Measurements from ENCODE around the gene EFHB. TPM values are rescaled to one million over a fixed set of nuclear protein-coding genes. Genes with fewer than 3 reads are reported as not detected.
"Not testable (repeated sequence)": the region's sequence is repeated elsewhere in the genome, so short reads cannot be mapped to it uniquely, and the experiment has no call there.

The EFHB gene
- total RNA-seq, 4 donors from 2014 or later, result not detected

DNA sequence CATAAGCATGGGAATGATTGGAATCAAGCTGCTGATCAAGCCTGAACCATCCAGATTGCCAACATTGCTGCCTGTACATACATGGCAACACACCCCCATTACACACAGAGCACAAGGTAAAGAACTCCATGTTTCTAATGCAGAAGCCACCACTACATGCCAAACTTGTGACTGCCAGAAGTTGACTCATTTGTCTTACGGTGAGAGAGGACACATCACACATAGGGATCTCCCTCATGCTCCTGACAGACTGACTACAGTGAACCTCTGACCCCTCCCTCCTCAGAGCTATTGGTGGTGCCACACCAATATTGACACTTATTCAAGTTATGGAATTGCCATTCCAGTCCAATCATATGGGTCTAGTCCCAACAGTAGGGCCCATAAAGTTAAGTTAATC, 42.3 kb downstream of the EFHB start:
- no peak for ATAC-seq

DNA sequence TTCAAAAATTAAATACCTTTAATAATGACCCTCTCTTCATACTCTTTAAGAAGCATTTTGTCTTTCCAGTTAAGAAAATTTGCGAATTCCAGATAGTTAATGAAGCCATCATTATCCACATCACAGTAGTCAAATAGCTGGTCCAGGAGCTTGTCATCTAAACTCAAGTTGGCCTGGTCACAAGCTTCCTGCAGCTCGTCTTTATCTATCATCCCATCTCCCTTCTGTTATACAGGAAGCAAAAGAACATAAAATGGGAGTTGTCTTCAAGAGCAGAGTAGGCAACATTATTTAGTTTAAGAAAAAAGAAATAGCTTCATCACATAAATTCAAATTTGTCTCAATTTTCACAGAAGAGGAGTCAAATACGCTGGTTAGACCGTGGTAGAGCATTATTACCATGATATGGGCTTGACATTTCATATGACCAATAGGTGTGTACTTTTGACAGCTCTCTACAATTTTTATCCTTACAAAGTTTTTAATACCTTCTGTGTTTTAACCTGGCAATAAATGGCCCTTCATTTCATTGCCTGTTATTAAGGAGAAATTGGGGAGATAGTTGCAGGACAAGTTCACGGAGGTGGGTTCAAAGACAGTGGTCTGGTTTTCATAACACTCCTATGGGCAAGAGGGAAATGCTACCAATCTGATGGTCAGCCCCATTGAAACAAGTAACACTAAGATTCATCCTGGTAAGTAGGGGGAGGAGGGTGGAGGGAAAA, 45.4 kb downstream of the EFHB start:
- no peaks in the 10 kb centered on the region for H3K36me3 ChIP-seq
- intact Hi-C loops (cut with DNase I; ENCODE audit: low total_unique reads), result loop anchor here (5.0 kb wide), 1 partner anchor 154 kb away; the partner anchor contains the start of gene KAT2B
- no peak for DNase-seq
- H3K4me3 ChIP-seq, result peak overlapping the region in 1 of 4 donors; percentile 30
- in situ Hi-C loops (cut with MboI; ENCODE audit: low sequenced_read_pairs in 4 of 4), result no loop called here
- no peaks in the 10 kb centered on the region for H3K27me3 ChIP-seq
- no peak for ATAC-seq
- H3K4me1 ChIP-seq, result no peaks in the 10 kb centered on the region
- H3K9me3 ChIP-seq, result no peaks in the 10 kb centered on the region
- TF ChIP-seq POLR2A (IDR thresholded peaks at IDR 0.05), result no peak
- TF ChIP-seq, protein P1, sequence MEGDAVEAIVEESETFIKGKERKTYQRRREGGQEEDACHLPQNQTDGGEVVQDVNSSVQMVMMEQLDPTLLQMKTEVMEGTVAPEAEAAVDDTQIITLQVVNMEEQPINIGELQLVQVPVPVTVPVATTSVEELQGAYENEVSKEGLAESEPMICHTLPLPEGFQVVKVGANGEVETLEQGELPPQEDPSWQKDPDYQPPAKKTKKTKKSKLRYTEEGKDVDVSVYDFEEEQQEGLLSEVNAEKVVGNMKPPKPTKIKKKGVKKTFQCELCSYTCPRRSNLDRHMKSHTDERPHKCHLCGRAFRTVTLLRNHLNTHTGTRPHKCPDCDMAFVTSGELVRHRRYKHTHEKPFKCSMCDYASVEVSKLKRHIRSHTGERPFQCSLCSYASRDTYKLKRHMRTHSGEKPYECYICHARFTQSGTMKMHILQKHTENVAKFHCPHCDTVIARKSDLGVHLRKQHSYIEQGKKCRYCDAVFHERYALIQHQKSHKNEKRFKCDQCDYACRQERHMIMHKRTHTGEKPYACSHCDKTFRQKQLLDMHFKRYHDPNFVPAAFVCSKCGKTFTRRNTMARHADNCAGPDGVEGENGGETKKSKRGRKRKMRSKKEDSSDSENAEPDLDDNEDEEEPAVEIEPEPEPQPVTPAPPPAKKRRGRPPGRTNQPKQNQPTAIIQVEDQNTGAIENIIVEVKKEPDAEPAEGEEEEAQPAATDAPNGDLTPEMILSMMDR (IDR thresholded peaks at IDR 0.05 in 4 of 5, conservative IDR thresholded peaks at IDR 0.05 in 1 of 5), result no peak
- H3K27ac ChIP-seq, result peak overlapping the region in 3 of 4 donors; percentile 17 to 50 (median 30)

More for the DNA sequence above, 42.3 kb downstream of the EFHB start:
- DNase-seq, result no peak
- Histone ChIP-seq H3K36me3 (no peaks in the 10 kb centered on the region), H3K9me3 (no peaks in the 10 kb centered on the region), H3K27ac (no peak overlapping the region), H3K4me3 (no peak overlapping the region), H3K4me1 (no peaks in the 10 kb centered on the region), H3K27me3 (no peaks in the 10 kb centered on the region)
- in situ Hi-C loops (cut with MboI; ENCODE audit: low sequenced_read_pairs in 4 of 4), result no loop called here
- intact Hi-C loops (cut with DNase I; ENCODE audit: low total_unique reads), result no loop called here
- TF ChIP-seq, protein P1 (IDR thresholded peaks at IDR 0.05 in 4 of 5, conservative IDR thresholded peaks at IDR 0.05 in 1 of 5), result no peak
- no peak for TF ChIP-seq POLR2A (IDR thresholded peaks at IDR 0.05)

DNA sequence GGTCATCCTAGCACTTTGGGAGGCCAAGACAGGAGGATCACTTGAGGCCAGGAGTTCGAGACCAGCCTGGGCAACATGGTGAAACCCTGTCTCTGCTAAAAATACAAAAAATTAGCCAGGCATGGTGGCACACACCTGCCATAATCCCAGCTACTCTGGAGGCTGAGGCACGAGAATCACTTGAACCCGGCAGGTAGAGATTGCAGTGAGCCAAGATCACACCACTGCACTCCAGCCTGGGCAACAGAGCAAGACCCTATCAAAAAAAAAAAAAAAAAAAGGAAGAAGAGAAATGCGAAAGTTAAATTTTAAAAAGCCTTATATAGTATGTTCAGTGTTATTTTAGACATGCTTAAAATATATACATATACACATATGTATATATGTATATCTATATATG, 46.9 kb downstream of the EFHB start:
- in situ Hi-C loops (cut with MboI; ENCODE audit: low sequenced_read_pairs in 4 of 4), result not testable (repeated sequence)

DNA sequence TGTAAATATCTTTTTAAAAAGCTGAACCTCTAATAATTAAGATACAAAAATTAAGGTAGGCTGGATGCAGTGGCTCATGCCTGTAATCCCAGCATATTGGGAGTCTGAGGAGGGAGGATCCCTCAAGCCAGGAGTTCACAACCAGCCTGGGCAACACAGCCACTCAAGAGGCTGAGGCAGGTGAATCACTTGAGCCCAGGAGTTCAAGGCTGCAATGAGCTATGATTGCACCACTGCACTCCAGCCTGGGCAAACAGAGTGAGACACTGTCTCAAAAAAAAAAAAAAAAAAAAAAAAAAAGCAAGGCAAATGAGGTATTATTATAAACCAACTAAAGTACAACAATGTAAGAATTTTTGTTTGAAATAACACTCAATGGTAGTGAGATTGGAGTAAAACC, 47.6 kb downstream of the EFHB start:
- H3K27me3 ChIP-seq, result no peaks in the 10 kb centered on the region
- no peak overlapping the region for H3K4me3 ChIP-seq
- intact Hi-C loops (cut with DNase I; ENCODE audit: low total_unique reads), result loop anchor here (5.0 kb wide), 1 partner anchor 156 kb away; the partner anchor contains the start of gene KAT2B
- H3K36me3 ChIP-seq, result no peaks in the 10 kb centered on the region
- H3K9me3 ChIP-seq, result no peaks in the 10 kb centered on the region
- in situ Hi-C loops (cut with MboI; ENCODE audit: low sequenced_read_pairs in 4 of 4), result no loop called here
- H3K27ac ChIP-seq, result no peak overlapping the region
- ATAC-seq (no peak), DNase-seq (no peak)
- TF ChIP-seq, protein P1 (IDR thresholded peaks at IDR 0.05 in 4 of 5, conservative IDR thresholded peaks at IDR 0.05 in 1 of 5), result no peak
- TF ChIP-seq POLR2A (IDR thresholded peaks at IDR 0.05), result no peak
- no peaks in the 10 kb centered on the region for H3K4me1 ChIP-seq

More for the DNA sequence above, 46.9 kb downstream of the EFHB start:
- H3K9me3 ChIP-seq, H3K4me1 ChIP-seq, H3K27me3 ChIP-seq, H3K36me3 ChIP-seq, ATAC-seq, H3K4me3 ChIP-seq, DNase-seq, H3K27ac ChIP-seq: not testable (repeated sequence)
- intact Hi-C loops (cut with DNase I; ENCODE audit: low total_unique reads), result loop anchor here (5.0 kb wide), 1 partner anchor 155 kb away; the partner anchor contains the start of gene KAT2B

DNA sequence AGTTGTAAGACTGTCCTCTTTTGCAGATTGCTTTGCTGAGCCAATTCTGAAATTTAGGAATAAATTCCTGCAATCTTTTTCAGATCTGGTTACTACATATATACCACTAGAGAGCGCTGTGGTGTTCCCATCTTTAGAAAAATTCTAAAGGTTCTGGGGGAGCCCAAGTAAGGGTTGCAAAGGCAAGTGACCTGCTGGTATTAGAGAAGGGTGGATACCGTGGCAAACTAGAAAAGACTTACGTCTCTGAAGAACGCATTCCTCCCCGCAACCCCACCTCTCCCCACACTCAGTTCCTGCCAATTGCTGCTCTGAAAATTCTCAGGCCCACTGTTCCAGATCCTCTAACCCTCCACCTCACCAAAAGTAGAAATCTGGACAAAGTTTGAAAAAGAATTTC, 48.5 kb downstream of the EFHB start:
- H3K9me3 ChIP-seq, result no peaks in the 10 kb centered on the region
- intact Hi-C loops (cut with DNase I; ENCODE audit: low total_unique reads) (loop anchor here (5.0 kb wide), 1 partner anchor 157 kb away; the partner anchor contains the start of gene KAT2B), in situ Hi-C loops (cut with MboI; ENCODE audit: low sequenced_read_pairs in 4 of 4) (no loop called here)
- no peaks in the 10 kb centered on the region for H3K4me1 ChIP-seq
- ATAC-seq, result no peak
- no peak for TF ChIP-seq POLR2A (IDR thresholded peaks at IDR 0.05)
- TF ChIP-seq, protein P1 (IDR thresholded peaks at IDR 0.05 in 4 of 5, conservative IDR thresholded peaks at IDR 0.05 in 1 of 5), result peak in 4 of 5 experiments; percentile 19 to 56 (median 32)
- no peak for DNase-seq
- no peaks in the 10 kb centered on the region for H3K27me3 ChIP-seq
- no peak overlapping the region for H3K27ac ChIP-seq
- H3K4me3 ChIP-seq, result no peak overlapping the region
- H3K36me3 ChIP-seq, result no peaks in the 10 kb centered on the region

All from gastrocnemius medialis (tissue), 4 donors.